ENCODE results near the gene C10orf105.

DNA sequence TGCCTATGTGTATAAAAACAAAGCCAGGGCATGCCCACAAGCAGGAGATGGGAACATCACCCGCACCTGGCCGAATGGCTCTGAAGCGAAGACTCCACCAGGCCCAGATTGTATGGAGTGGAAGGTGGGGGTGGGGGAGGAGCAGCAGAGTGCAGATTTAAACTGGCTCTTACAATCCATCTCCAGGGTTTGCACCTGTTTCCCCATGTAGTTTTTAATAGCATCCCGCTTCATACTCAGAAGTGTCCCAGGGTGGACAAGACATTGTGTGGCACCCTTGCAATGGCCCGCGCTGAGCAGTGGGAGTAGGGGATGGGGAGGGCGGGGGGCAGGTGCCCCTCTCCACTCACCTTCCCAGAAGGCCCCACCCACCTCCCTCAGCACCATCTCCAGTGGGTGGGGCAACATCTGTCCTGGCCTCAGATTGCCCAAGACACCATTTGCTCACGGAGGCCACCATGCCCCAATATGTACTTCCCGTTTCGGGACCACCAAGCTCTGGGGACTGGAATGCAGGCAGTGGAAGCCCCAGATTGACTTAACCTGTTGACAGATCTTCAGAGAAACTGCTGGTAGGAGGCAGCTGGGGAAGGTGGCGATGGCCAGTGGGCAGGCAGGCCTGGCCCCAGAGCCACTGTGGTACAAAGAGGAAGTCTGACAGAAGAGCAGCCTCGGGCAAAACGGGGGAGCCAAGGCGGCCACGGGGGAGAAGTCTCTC lies 30.7 kb upstream of the C10orf105 start:
- TF ChIP-seq GATA3 (IDR thresholded peaks at IDR 0.05; ENCODE audit: low read depth, low read length) (no peak), GATA2 (IDR thresholded peaks at IDR 0.05; ENCODE audit: low read depth, low read length) (no peak)
